Suppressor macrophage (primary cell): ENCODE data around the gene FNDC8.
"Not testable (repeated sequence)": the region's sequence is repeated elsewhere in the genome, so short reads cannot be mapped to it uniquely, and the experiment has no call there.

Experiments used
- DNase-seq, 4 experiments: peaks; one replicate each; pipeline ENCODE4 v3.0.0-alpha.2; 2020 to 2022

The FNDC8 gene

GRCh38 chr17:35095741-35096140 lies 25.7 kb upstream of the FNDC8 start:
- DNase-seq: no peak

- no peak for DNase-seq
These were observed 23.6 kb upstream of the FNDC8 start for GRCh38 chr17:35097776-35098175.

GRCh38 chr17:35099908-35100307 lies 21.5 kb upstream of the FNDC8 start:
- DNase-seq: no peak

GRCh38 chr17:35101036-35101435 lies 20.4 kb upstream of the FNDC8 start:
- DNase-seq: no peak

GRCh38 chr17:35101725-35102124 lies 19.7 kb upstream of the FNDC8 start:
- no peak for DNase-seq

GRCh38 chr17:35103271-35103670 lies 18.1 kb upstream of the FNDC8 start:
- DNase-seq: no peak

- DNase-seq: no peak
These were observed 16.5 kb upstream of the FNDC8 start for GRCh38 chr17:35104844-35105450.

- DNase-seq: not testable (repeated sequence)
These were observed 10.6 kb upstream of the FNDC8 start for GRCh38 chr17:35110791-35111190.

GRCh38 chr17:35116845-35117244 lies 4.6 kb upstream of the FNDC8 start:
- DNase-seq: no peak

- DNase-seq: peak; percentile 30 to 55 (median 46)
These were observed 3.4 kb upstream of the FNDC8 start for GRCh38 chr17:35117984-35118383.

GRCh38 chr17:35119370-35120165 lies 1.8 kb upstream of the FNDC8 start, which contains the start of gene RAD51D:
RAD51D (minus strand) TSS chr17:35119860; CDS start chr17:35119613, 247 bp downstream.
- peak; percentile 80 to 93 (median 90) for DNase-seq

- no peak for DNase-seq
These were observed 6.5 kb downstream of the FNDC8 start for GRCh38 chr17:35127751-35128514.

- no peak for DNase-seq
These were observed 7.9 kb downstream of the FNDC8 start for GRCh38 chr17:35129154-35129972.

GRCh38 chr17:35129973-35130351 lies 8.5 kb downstream of the FNDC8 start:
- no peak for DNase-seq

- DNase-seq: no peak
These were observed 9.0 kb downstream of the FNDC8 start for GRCh38 chr17:35130392-35130791.

- no peak for DNase-seq
These were observed 10.7 kb downstream of the FNDC8 start for GRCh38 chr17:35132099-35132498.

GRCh38 chr17:35132816-35133550 lies 11.6 kb downstream of the FNDC8 start:
- DNase-seq: no peak

- no peak for DNase-seq
These were observed 13.9 kb downstream of the FNDC8 start for GRCh38 chr17:35135322-35135721.

GRCh38 chr17:35138218-35138617 lies 16.8 kb downstream of the FNDC8 start:
- DNase-seq: no peak

GRCh38 chr17:35141681-35142466 lies 20.5 kb downstream of the FNDC8 start, which contains the start of gene NLE1:
NLE1 (minus strand) TSS chr17:35142303; CDS start chr17:35142275, 28 bp downstream.
- peak; percentile 82 to 91 (median 88) for DNase-seq

GRCh38 chr17:35142467-35142796 lies 21.0 kb downstream of the FNDC8 start:
- no peak for DNase-seq
